ENCODE data around the gene EML6. TPM values are rescaled to one million over a fixed set of nuclear protein-coding genes. Genes with fewer than 3 reads are reported as not detected.

The EML6 gene
- total RNA-seq, 2 donors from 2014 or later = 0.96 to 2.0 TPM

GRCh38 chr2:54897420-54898310 is 174.2 kb downstream of the EML6 start:
- H3K4me1 Mint-ChIP-seq (ENCODE audit: low read depth) = peaks cover 17% of the 10 kb centered on the region
- peak overlapping the region; percentile 46 to 78 for H3K4me3 Mint-ChIP-seq
- ATAC-seq (replicated peaks in 1 of 2) (peak; percentile 88 to 92), DNase-seq (peak; percentile 8 to 24)
- H3K9me3 Mint-ChIP-seq = no peaks in the 10 kb centered on the region
- H3K27ac Mint-ChIP-seq = peak overlapping the region; percentile 31
- no peaks in the 10 kb centered on the region for H3K27me3 Mint-ChIP-seq (ENCODE audit: low read depth)
- no peaks in the 10 kb centered on the region for H3K36me3 Mint-ChIP-seq (ENCODE audit: insufficient read depth in 2 of 2)

GRCh38 chr2:54898456-54899226 is 175.2 kb downstream of the EML6 start:
- Mint-ChIP-seq H3K4me3 (peak overlapping the region; percentile 46 to 60), H3K9me3 (no peaks in the 10 kb centered on the region), H3K27ac (peak overlapping the region; percentile 52), H3K36me3 (ENCODE audit: insufficient read depth in 2 of 2) (no peaks in the 10 kb centered on the region), H3K4me1 (ENCODE audit: low read depth) (peaks cover 19% of the 10 kb centered on the region), H3K27me3 (ENCODE audit: low read depth) (no peaks in the 10 kb centered on the region)
- DNase-seq (no peak), ATAC-seq (replicated peaks in 1 of 2) (no peak)

GRCh38 chr2:54899576-54900200 is 176.2 kb downstream of the EML6 start:
- no peak for DNase-seq
- H3K27me3 Mint-ChIP-seq (ENCODE audit: low read depth) = peaks cover 6% of the 10 kb centered on the region
- H3K36me3 Mint-ChIP-seq (ENCODE audit: insufficient read depth in 2 of 2) = no peaks in the 10 kb centered on the region
- peaks cover 0 to 2% of the 10 kb centered on the region in 2 donors for H3K9me3 Mint-ChIP-seq
- H3K27ac Mint-ChIP-seq = no peak overlapping the region
- peaks cover 29% of the 10 kb centered on the region for H3K4me1 Mint-ChIP-seq (ENCODE audit: low read depth)
- ATAC-seq (replicated peaks in 1 of 2) = no peak
- H3K4me3 Mint-ChIP-seq = no peak overlapping the region

GRCh38 chr2:54901224-54901986 is 177.9 kb downstream of the EML6 start:
- H3K4me3 Mint-ChIP-seq = no peak overlapping the region
- ATAC-seq (replicated peaks in 1 of 2) (no peak), DNase-seq (no peak)
- H3K4me1 Mint-ChIP-seq (ENCODE audit: low read depth) = peaks cover 30% of the 10 kb centered on the region
- H3K36me3 Mint-ChIP-seq (ENCODE audit: insufficient read depth in 2 of 2) = no peaks in the 10 kb centered on the region
- H3K9me3 Mint-ChIP-seq = peaks cover 0 to 2% of the 10 kb centered on the region in 2 donors
- H3K27me3 Mint-ChIP-seq (ENCODE audit: low read depth) = peaks cover 11% of the 10 kb centered on the region
- no peak overlapping the region for H3K27ac Mint-ChIP-seq

GRCh38 chr2:54902763-54903162 is 179.3 kb downstream of the EML6 start:
- peaks cover 20% of the 10 kb centered on the region for H3K4me1 Mint-ChIP-seq (ENCODE audit: low read depth)
- peaks cover 0 to 2% of the 10 kb centered on the region in 2 donors for H3K9me3 Mint-ChIP-seq
- H3K27ac Mint-ChIP-seq = no peak overlapping the region
- H3K36me3 Mint-ChIP-seq (ENCODE audit: insufficient read depth in 2 of 2) = no peaks in the 10 kb centered on the region
- peaks cover 17% of the 10 kb centered on the region for H3K27me3 Mint-ChIP-seq (ENCODE audit: low read depth)
- ATAC-seq (replicated peaks in 1 of 2) = no peak
- no peak for DNase-seq
- H3K4me3 Mint-ChIP-seq = no peak overlapping the region

GRCh38 chr2:54903736-54904554 is 180.5 kb downstream of the EML6 start:
- peak; percentile 71 to 77 for DNase-seq
- Mint-ChIP-seq H3K36me3 (ENCODE audit: insufficient read depth in 2 of 2) (no peaks in the 10 kb centered on the region), H3K27ac (peak overlapping the region; percentile 48), H3K27me3 (ENCODE audit: low read depth) (peaks cover 17% of the 10 kb centered on the region), H3K4me1 (ENCODE audit: low read depth) (peaks cover 13% of the 10 kb centered on the region), H3K9me3 (peaks cover 0 to 2% of the 10 kb centered on the region in 2 donors), H3K4me3 (peak overlapping the region; percentile 25 to 50)
- peak; percentile 100 for ATAC-seq (replicated peaks in 1 of 2)

- Mint-ChIP-seq H3K4me1 (ENCODE audit: low read depth) (peaks cover 13% of the 10 kb centered on the region), H3K9me3 (peaks cover 0 to 2% of the 10 kb centered on the region in 2 donors), H3K27me3 (ENCODE audit: low read depth) (peaks cover 17% of the 10 kb centered on the region), H3K4me3 (no peak overlapping the region), H3K27ac (no peak overlapping the region), H3K36me3 (ENCODE audit: insufficient read depth in 2 of 2) (no peaks in the 10 kb centered on the region)
- no peak for ATAC-seq (replicated peaks in 1 of 2)
- no peak for DNase-seq
Measured at GRCh38 chr2:54904836-54905235, 181.4 kb downstream of the EML6 start.

GRCh38 chr2:54906716-54907115 is 183.3 kb downstream of the EML6 start:
- Mint-ChIP-seq H3K9me3 (peaks cover 0 to 2% of the 10 kb centered on the region in 2 donors), H3K4me3 (no peak overlapping the region), H3K27ac (no peak overlapping the region), H3K27me3 (ENCODE audit: low read depth) (peaks cover 17% of the 10 kb centered on the region), H3K36me3 (ENCODE audit: insufficient read depth in 2 of 2) (no peaks in the 10 kb centered on the region), H3K4me1 (ENCODE audit: low read depth) (peaks cover 13% of the 10 kb centered on the region)
- ATAC-seq (replicated peaks in 1 of 2) = no peak
- DNase-seq = no peak

- Mint-ChIP-seq H3K27ac (peak overlapping the region; percentile 71), H3K27me3 (ENCODE audit: low read depth) (peaks cover 17% of the 10 kb centered on the region), H3K9me3 (peaks cover 0 to 2% of the 10 kb centered on the region in 2 donors), H3K36me3 (ENCODE audit: insufficient read depth in 2 of 2) (no peaks in the 10 kb centered on the region), H3K4me3 (no peak overlapping the region), H3K4me1 (ENCODE audit: low read depth) (peaks cover 13% of the 10 kb centered on the region)
- DNase-seq (no peak), ATAC-seq (replicated peaks in 1 of 2) (no peak)
Measured at GRCh38 chr2:54907663-54908062, 184.2 kb downstream of the EML6 start.

- no peak overlapping the region for H3K27ac Mint-ChIP-seq
- H3K27me3 Mint-ChIP-seq (ENCODE audit: low read depth) = peaks cover 17% of the 10 kb centered on the region
- H3K4me1 Mint-ChIP-seq (ENCODE audit: low read depth) = peaks cover 11% of the 10 kb centered on the region
- H3K36me3 Mint-ChIP-seq (ENCODE audit: insufficient read depth in 2 of 2) = no peaks in the 10 kb centered on the region
- DNase-seq (no peak), ATAC-seq (replicated peaks in 1 of 2) (no peak)
- H3K9me3 Mint-ChIP-seq = peaks cover 1 to 2% of the 10 kb centered on the region in 2 donors
- H3K4me3 Mint-ChIP-seq = no peak overlapping the region
Measured at GRCh38 chr2:54908591-54908990, 185.1 kb downstream of the EML6 start.

- no peak overlapping the region for H3K27ac Mint-ChIP-seq
- H3K4me3 Mint-ChIP-seq = no peak overlapping the region
- ATAC-seq (replicated peaks in 1 of 2) (no peak), DNase-seq (no peak)
- peaks cover 1 to 2% of the 10 kb centered on the region in 2 donors for H3K9me3 Mint-ChIP-seq
- H3K36me3 Mint-ChIP-seq (ENCODE audit: insufficient read depth in 2 of 2) = no peaks in the 10 kb centered on the region
- peaks cover 17% of the 10 kb centered on the region for H3K27me3 Mint-ChIP-seq (ENCODE audit: low read depth)
- H3K4me1 Mint-ChIP-seq (ENCODE audit: low read depth) = peaks cover 7% of the 10 kb centered on the region
Measured at GRCh38 chr2:54909001-54909400, 185.5 kb downstream of the EML6 start.

- no peak overlapping the region for H3K4me3 Mint-ChIP-seq
- ATAC-seq (replicated peaks in 1 of 2) (no peak), DNase-seq (no peak)
- peaks cover 0 to 1% of the 10 kb centered on the region in 2 donors for H3K9me3 Mint-ChIP-seq
- no peaks in the 10 kb centered on the region for H3K4me1 Mint-ChIP-seq (ENCODE audit: low read depth)
- peak overlapping the region; percentile 60 for H3K27ac Mint-ChIP-seq
- no peaks in the 10 kb centered on the region for H3K27me3 Mint-ChIP-seq (ENCODE audit: low read depth)
- H3K36me3 Mint-ChIP-seq (ENCODE audit: insufficient read depth in 2 of 2) = no peaks in the 10 kb centered on the region
Measured at GRCh38 chr2:54912305-54912704, 188.8 kb downstream of the EML6 start.
